GM23338 (cell line): ENCODE measurements around the gene ATG2A. TPM values are rescaled to one million over a fixed set of nuclear protein-coding genes. Genes with fewer than 3 reads are reported as not detected.

Experiments used
- ATAC-seq: fragments of 200-7000 bp; cut with Tn5 transposase; 3 replicates; pipeline ENCODE4 v1.9.1; 2020
- DNase-seq: peaks from one replicate; pipeline ENCODE4 v3.0.0-alpha.2; 2015; ENCODE audit warnings: low spot score
- H2AFZ ChIP-seq: fragments of 200-600 bp; sonication (generic); 2 replicates; pipeline ENCODE4 v1.8.0; 2016; ENCODE audit warnings: antibody characterized with exemption, mild to moderate bottlenecking, moderate library complexity
- H3F3A ChIP-seq: fragments of 200-600 bp; sonication (generic); replicated peaks from 2 replicates; pipeline ENCODE4 v1.8.0; 2017; ENCODE audit warnings: antibody characterized with exemption, mixed run types, low read depth
- H3K27ac ChIP-seq: fragments of 200-600 bp; sonication (generic); 2 replicates; pipeline ENCODE4 v1.6.1; 2016; ENCODE audit warnings: low read depth
- H3K27me3 ChIP-seq: fragments of 200-600 bp; sonication (generic); 2 replicates; pipeline ENCODE4 v1.8.0; 2016; ENCODE audit warnings: mild to moderate bottlenecking, mixed run types, moderate library complexity; ENCODE audit not compliant: insufficient read depth
- H3K36me3 ChIP-seq: fragments of 200-600 bp; sonication (generic); 2 replicates; pipeline ENCODE4 v1.8.0; 2016; ENCODE audit warnings: mild to moderate bottlenecking; ENCODE audit not compliant: insufficient read depth
- H3K4me1 ChIP-seq: fragments of 200-600 bp; sonication (generic); 2 replicates; pipeline ENCODE4 v1.8.0; 2016; ENCODE audit warnings: mild to moderate bottlenecking, moderate library complexity; ENCODE audit not compliant: insufficient read depth
- H3K4me2 ChIP-seq: fragments of 200-600 bp; sonication (generic); 2 replicates; pipeline ENCODE4 v1.7.1; 2017; ENCODE audit warnings: mixed run types
- H3K4me3 ChIP-seq: fragments of 200-600 bp; sonication (generic); 2 replicates; pipeline ENCODE4 v1.6.1; 2016; ENCODE audit warnings: mixed run types
- H3K79me2 ChIP-seq: fragments of 200-600 bp; sonication (generic); replicated peaks from 2 replicates; pipeline ENCODE4 v1.8.0; 2017; ENCODE audit warnings: mild to moderate bottlenecking; ENCODE audit not compliant: insufficient read depth
- H3K9me2 ChIP-seq: fragments of 200-600 bp; sonication (generic); 2 replicates; pipeline ENCODE4 v1.8.0; 2017; ENCODE audit not compliant: insufficient read depth
- H4K20me1 ChIP-seq: fragments of 200-600 bp; sonication (generic); replicated peaks from 2 replicates; pipeline ENCODE4 v1.8.0; 2017; ENCODE audit warnings: mild to moderate bottlenecking; ENCODE audit not compliant: insufficient read depth
- H3K27ac Mint-ChIP-seq: 2 replicates; pipeline ENCODE4 v1.8.0; 2020; ENCODE audit warnings: inconsistent platforms, mild to moderate bottlenecking, moderate library complexity, mixed read lengths
- H3K27me3 Mint-ChIP-seq: 3 replicates; pipeline ENCODE4 v1.8.0; 2022; ENCODE audit warnings: low read depth, mild to moderate bottlenecking, moderate library complexity, mixed read lengths, inconsistent platforms; ENCODE audit not compliant: insufficient read depth, poor library complexity
- H3K36me3 Mint-ChIP-seq: 3 replicates; pipeline ENCODE4 v1.8.0; 2021; ENCODE audit warnings: low read depth, mild to moderate bottlenecking, inconsistent platforms, moderate library complexity, mixed read lengths
- H3K4me1 Mint-ChIP-seq: 3 replicates; pipeline ENCODE4 v1.8.0; 2020; ENCODE audit warnings: mild to moderate bottlenecking, inconsistent platforms, mixed read lengths
- H3K4me3 Mint-ChIP-seq: 3 replicates; pipeline ENCODE4 v1.8.0; 2021; ENCODE audit warnings: moderate library complexity, mild to moderate bottlenecking, inconsistent platforms, mixed read lengths
- H3K9me3 Mint-ChIP-seq: 3 replicates; pipeline ENCODE4 v1.8.0; 2020; ENCODE audit warnings: moderate library complexity, mild to moderate bottlenecking, inconsistent platforms, mixed read lengths
- CREB1 ChIP-seq: fragments of 250-450 bp; sonication (Bioruptor Pico); IDR thresholded peaks from 2 replicates; pipeline ENCODE4 v1.5.0; 2020; ENCODE audit warnings: low read depth, mild to moderate bottlenecking, moderate library complexity
- EZH2 ChIP-seq: fragments of 200-600 bp; sonication (generic); IDR thresholded peaks from one replicate; pipeline ENCODE4 v1.8.0; 2017; ENCODE audit warnings: antibody characterized with exemption, mild to moderate bottlenecking, low read depth; ENCODE audit not compliant: unreplicated experiment
- EZH2phosphoT487 ChIP-seq: fragments of 200-600 bp; sonication (generic); IDR thresholded peaks from one replicate; pipeline ENCODE4 v1.8.1; 2018; ENCODE audit warnings: antibody characterized with exemption; ENCODE audit not compliant: unreplicated experiment
- JUNB ChIP-seq: IDR thresholded peaks from one replicate; pipeline ENCODE4 v1.6.1; 2016; ENCODE audit warnings: antibody characterized with exemption; ENCODE audit not compliant: unreplicated experiment
- NANOG ChIP-seq: IDR thresholded peaks from 2 replicates; pipeline ENCODE4 v1.6.1; 2016; ENCODE audit warnings: antibody characterized with exemption, borderline replicate concordance
- POLR2AphosphoS5 ChIP-seq: IDR thresholded peaks from 2 replicates; pipeline ENCODE4 v1.6.1; 2016; ENCODE audit warnings: antibody characterized with exemption, low read depth
- STAT1 ChIP-seq: IDR thresholded peaks from one replicate; pipeline ENCODE4 v1.6.1; 2016; ENCODE audit warnings: antibody characterized with exemption; ENCODE audit not compliant: unreplicated experiment
- ZNF114 ChIP-seq: fragments of 250-450 bp; sonication (Bioruptor Pico); IDR thresholded peaks from 2 replicates; pipeline ENCODE4 v1.5.0; 2020; ENCODE audit warnings: mild to moderate bottlenecking, moderate library complexity
- ZNF462 ChIP-seq: fragments of 250-450 bp; sonication (Bioruptor Pico); IDR thresholded peaks from 2 replicates; pipeline ENCODE4 v1.5.0; 2020; ENCODE audit warnings: mild to moderate bottlenecking, moderate library complexity
- polyA plus RNA-seq: library from polyadenylated mRNA; unstranded; fragments of >200 nt; fragmentation: Nextera tagmentation; extraction: Ambion mirVana; gene quantifications from 2 replicates; pipeline ENCODE4 v1.2.1, GENCODE V29; 2016
- total RNA-seq: library from RNA; depleted of rRNA; stranded (reverse); fragments of >200 nt; shearing (Covaris generic); gene quantifications from 2 replicates; pipeline ENCODE4 v1.2.3, GENCODE V29; 2014

Gene ATG2A
- total and polyA plus RNA-seq, 2 experiments from 2014 or later = 8.7 to 31.7 TPM

GRCh38 chr11:64857485-64857884 is 59.5 kb downstream of the ATG2A start (continued):
- TF ChIP-seq ZNF462 = no peak
- TF ChIP-seq STAT1 = no peak
- TF ChIP-seq NANOG = no peak
- TF ChIP-seq EZH2 = no peak
- no peak for TF ChIP-seq JUNB
- no peak for TF ChIP-seq EZH2phosphoT487
- no peak for TF ChIP-seq POLR2AphosphoS5
- no peak for TF ChIP-seq CREB1 (CRISPR knock-in tag)
- TF ChIP-seq ZNF114 (CRISPR knock-in tag) = no peak

- Histone ChIP-seq H3K4me2 (no peak overlapping the region), H2AFZ (no peak overlapping the region), H3K79me2 (no peaks in the 10 kb centered on the region; the same call in 1 of the 2 replicates), H3K27me3 (no peaks in the 10 kb centered on the region), H3K36me3 (no peaks in the 10 kb centered on the region), H3K4me3 (no peak overlapping the region), H4K20me1 (no peaks in the 10 kb centered on the region), H3F3A (no peaks in the 10 kb centered on the region), H3K27ac (no peak overlapping the region), H3K4me1 (no peaks in the 10 kb centered on the region; the same call in 1 of the 2 replicates), H3K9me2 (no peaks in the 10 kb centered on the region)
- no peaks in the 10 kb centered on the region; the same call in 2 of the 3 replicates for H3K36me3 Mint-ChIP-seq
- no peak overlapping the region for H3K4me3 Mint-ChIP-seq
- no peak overlapping the region for H3K27ac Mint-ChIP-seq
- peaks cover 11% of the 10 kb centered on the region for H3K4me1 Mint-ChIP-seq
- H3K27me3 Mint-ChIP-seq = peaks cover 14% of the 10 kb centered on the region
- ATAC-seq = no peak
- DNase-seq = no peak
- H3K9me3 Mint-ChIP-seq = no peaks in the 10 kb centered on the region
- TF ChIP-seq EZH2phosphoT487 = no peak
- no peak for TF ChIP-seq EZH2
- no peak for TF ChIP-seq ZNF462
- no peak for TF ChIP-seq NANOG
Measured at GRCh38 chr11:64856382-64857227, 60.4 kb downstream of the ATG2A start.
